ENCODE data around the gene RPS3.
"Not testable (repeated sequence)": the region's sequence is repeated elsewhere in the genome, so short reads cannot be mapped to it uniquely, and the experiment has no call there.

RPS3 gene

GRCh38 chr11:75389276-75389605, 10.1 kb upstream of the RPS3 start:
- Mint-ChIP-seq H3K27ac (no peak overlapping the region), H3K9me3 (no peaks in the 10 kb centered on the region), H3K36me3 (ENCODE audit: low read depth) (no peaks in the 10 kb centered on the region), H3K27me3 (ENCODE audit: low read depth) (peaks cover 19% of the 10 kb centered on the region), H3K4me1 (ENCODE audit: low read depth) (peaks cover 4% of the 10 kb centered on the region), H3K4me3 (no peak overlapping the region)

- no peak overlapping the region for H3K4me3 Mint-ChIP-seq
- no peaks in the 10 kb centered on the region for H3K9me3 Mint-ChIP-seq
- H3K36me3 Mint-ChIP-seq (ENCODE audit: low read depth), result no peaks in the 10 kb centered on the region
- no peaks in the 10 kb centered on the region for H3K4me1 Mint-ChIP-seq (ENCODE audit: low read depth)
- peaks cover 19% of the 10 kb centered on the region for H3K27me3 Mint-ChIP-seq (ENCODE audit: low read depth)
- no peak overlapping the region for H3K27ac Mint-ChIP-seq
Measured at GRCh38 chr11:75389925-75390324, 9.4 kb upstream of the RPS3 start.

GRCh38 chr11:75394085-75394840, 5.1 kb upstream of the RPS3 start:
- no peaks in the 10 kb centered on the region for H3K9me3 Mint-ChIP-seq
- peaks cover 5% of the 10 kb centered on the region for H3K4me1 Mint-ChIP-seq (ENCODE audit: low read depth)
- no peak overlapping the region for H3K27ac Mint-ChIP-seq
- H3K36me3 Mint-ChIP-seq (ENCODE audit: low read depth), result peaks cover under 1% of the 10 kb centered on the region
- no peak overlapping the region for H3K4me3 Mint-ChIP-seq
- peaks cover 16% of the 10 kb centered on the region for H3K27me3 Mint-ChIP-seq (ENCODE audit: low read depth)

- peak overlapping the region; percentile 99 for H3K4me3 Mint-ChIP-seq
- no peaks in the 10 kb centered on the region for H3K9me3 Mint-ChIP-seq
- H3K36me3 Mint-ChIP-seq (ENCODE audit: low read depth), result peaks cover 44% of the 10 kb centered on the region
- H3K27ac Mint-ChIP-seq, result no peak overlapping the region
- H3K4me1 Mint-ChIP-seq (ENCODE audit: low read depth), result peaks cover 38% of the 10 kb centered on the region
- H3K27me3 Mint-ChIP-seq (ENCODE audit: low read depth), result peaks cover 3% of the 10 kb centered on the region
Measured at GRCh38 chr11:75398906-75399305, 412 bp upstream of the RPS3 start.

- H3K27ac Mint-ChIP-seq, result peak overlapping the region; percentile 99
- peaks cover 42% of the 10 kb centered on the region for H3K4me1 Mint-ChIP-seq (ENCODE audit: low read depth)
- H3K9me3 Mint-ChIP-seq, result no peaks in the 10 kb centered on the region
- peaks cover 54% of the 10 kb centered on the region for H3K36me3 Mint-ChIP-seq (ENCODE audit: low read depth)
- H3K4me3 Mint-ChIP-seq, result peak overlapping the region; percentile 99
- peaks cover 3% of the 10 kb centered on the region for H3K27me3 Mint-ChIP-seq (ENCODE audit: low read depth)
Measured at GRCh38 chr11:75400146-75400865, 988 bp downstream of the RPS3 start.

- H3K27ac Mint-ChIP-seq, result peak overlapping the region; percentile 62
- peak overlapping the region; percentile 77 for H3K4me3 Mint-ChIP-seq
- H3K4me1 Mint-ChIP-seq (ENCODE audit: low read depth), result peaks cover 50% of the 10 kb centered on the region
- H3K36me3 Mint-ChIP-seq (ENCODE audit: low read depth), result peaks cover 64% of the 10 kb centered on the region
- no peaks in the 10 kb centered on the region for H3K9me3 Mint-ChIP-seq
- H3K27me3 Mint-ChIP-seq (ENCODE audit: low read depth), result no peaks in the 10 kb centered on the region
Measured at GRCh38 chr11:75402002-75402773, 2.9 kb downstream of the RPS3 start.

GRCh38 chr11:75403037-75403436, 3.7 kb downstream of the RPS3 start:
- peaks cover 54% of the 10 kb centered on the region for H3K4me1 Mint-ChIP-seq (ENCODE audit: low read depth)
- no peaks in the 10 kb centered on the region for H3K27me3 Mint-ChIP-seq (ENCODE audit: low read depth)
- no peaks in the 10 kb centered on the region for H3K9me3 Mint-ChIP-seq
- H3K36me3 Mint-ChIP-seq (ENCODE audit: low read depth), result peaks cover 69% of the 10 kb centered on the region
- H3K27ac Mint-ChIP-seq, result no peak overlapping the region
- H3K4me3 Mint-ChIP-seq, result peak overlapping the region; percentile 77

- Mint-ChIP-seq H3K9me3 (no peaks in the 10 kb centered on the region), H3K4me1 (ENCODE audit: low read depth) (peaks cover 52% of the 10 kb centered on the region), H3K36me3 (ENCODE audit: low read depth) (peaks cover 70% of the 10 kb centered on the region), H3K27me3 (ENCODE audit: low read depth) (no peaks in the 10 kb centered on the region), H3K4me3 (no peak overlapping the region), H3K27ac (no peak overlapping the region)
Measured at GRCh38 chr11:75403983-75404658, 4.8 kb downstream of the RPS3 start.

- Mint-ChIP-seq H3K27ac (peak overlapping the region; percentile 9), H3K36me3 (ENCODE audit: low read depth) (peaks cover 52% of the 10 kb centered on the region)
Measured at GRCh38 chr11:75406338-75406777, 7.0 kb downstream of the RPS3 start.

GRCh38 chr11:75408957-75409219, 9.6 kb downstream of the RPS3 start:
- no peaks in the 10 kb centered on the region for H3K9me3 Mint-ChIP-seq
- H3K4me1 Mint-ChIP-seq (ENCODE audit: low read depth), result peaks cover 18% of the 10 kb centered on the region
- H3K36me3 Mint-ChIP-seq (ENCODE audit: low read depth), result peaks cover 33% of the 10 kb centered on the region
- H3K27ac Mint-ChIP-seq, result no peak overlapping the region
- no peaks in the 10 kb centered on the region for H3K27me3 Mint-ChIP-seq (ENCODE audit: low read depth)
- H3K4me3 Mint-ChIP-seq, result no peak overlapping the region

More at GRCh38 chr11:75406338-75406777, 7.0 kb downstream of the RPS3 start:
- Mint-ChIP-seq H3K4me3 (no peak overlapping the region), H3K27me3 (ENCODE audit: low read depth) (no peaks in the 10 kb centered on the region), H3K9me3 (no peaks in the 10 kb centered on the region), H3K4me1 (ENCODE audit: low read depth) (peaks cover 42% of the 10 kb centered on the region)

- H3K27me3 Mint-ChIP-seq (ENCODE audit: low read depth); H3K9me3 Mint-ChIP-seq; H3K4me3 Mint-ChIP-seq; H3K27ac Mint-ChIP-seq: not testable (repeated sequence)
- Mint-ChIP-seq H3K4me1 (ENCODE audit: low read depth) (peaks cover 13% of the 10 kb centered on the region), H3K36me3 (ENCODE audit: low read depth) (peaks cover 27% of the 10 kb centered on the region)
Measured at GRCh38 chr11:75409971-75410370, 10.7 kb downstream of the RPS3 start.

GRCh38 chr11:75413146-75413545, 13.8 kb downstream of the RPS3 start:
- not testable (repeated sequence) for H3K27me3 Mint-ChIP-seq (ENCODE audit: low read depth); H3K4me1 Mint-ChIP-seq (ENCODE audit: low read depth); H3K9me3 Mint-ChIP-seq; H3K4me3 Mint-ChIP-seq; H3K27ac Mint-ChIP-seq
- H3K36me3 Mint-ChIP-seq (ENCODE audit: low read depth), result peaks cover 11% of the 10 kb centered on the region

GRCh38 chr11:75413864-75414263, 14.5 kb downstream of the RPS3 start:
- H3K27ac Mint-ChIP-seq, result no peak overlapping the region
- no peaks in the 10 kb centered on the region for H3K4me1 Mint-ChIP-seq (ENCODE audit: low read depth)
- no peaks in the 10 kb centered on the region for H3K9me3 Mint-ChIP-seq
- no peak overlapping the region for H3K4me3 Mint-ChIP-seq
- H3K36me3 Mint-ChIP-seq (ENCODE audit: low read depth), result peaks cover 10% of the 10 kb centered on the region
- H3K27me3 Mint-ChIP-seq (ENCODE audit: low read depth), result no peaks in the 10 kb centered on the region

GRCh38 chr11:75420224-75421034, 21.1 kb downstream of the RPS3 start:
- Mint-ChIP-seq H3K27me3 (ENCODE audit: low read depth) (no peaks in the 10 kb centered on the region), H3K4me3 (no peak overlapping the region), H3K27ac (no peak overlapping the region), H3K4me1 (ENCODE audit: low read depth) (no peaks in the 10 kb centered on the region), H3K36me3 (ENCODE audit: low read depth) (peaks cover 1% of the 10 kb centered on the region), H3K9me3 (no peaks in the 10 kb centered on the region)

All from T-helper 1 cell treated with Interleukin-12 subunit alpha and Interleukin-12 subunit beta and Interleukin-4 antibody, amounts not matched to agents 30 μg/mL and 1 μg/mL, for 36 hours (primary cell).